HPDE6-E6E7 (cell line): ENCODE data around the gene ITGAX.
A peak's percentile ranks its signal among the peaks of the same experiment; 100 is the strongest.

Experiments used
- DNase-seq: peaks from one replicate; pipeline ENCODE4 v3.0.0; 2011; ENCODE audit warnings: missing footprints; ENCODE audit errors: extremely low spot score

The ITGAX gene

GRCh38 chr16:31373235-31373634 lies 18.3 kb downstream of the ITGAX start:
- DNase-seq = no peak

GRCh38 chr16:31375231-31375630 lies 20.3 kb downstream of the ITGAX start:
- DNase-seq = no peak

GRCh38 chr16:31376705-31377104 lies 21.7 kb downstream of the ITGAX start:
- DNase-seq = no peak

GRCh38 chr16:31377210-31377903 lies 22.4 kb downstream of the ITGAX start:
- no peak for DNase-seq

GRCh38 chr16:31380201-31380600 lies 25.2 kb downstream of the ITGAX start:
- DNase-seq = no peak

GRCh38 chr16:31382485-31383161 lies 27.6 kb downstream of the ITGAX start:
- peak; percentile 48 for DNase-seq

GRCh38 chr16:31385680-31386079 lies 30.7 kb downstream of the ITGAX start:
- DNase-seq = no peak

GRCh38 chr16:31386157-31386984 lies 31.4 kb downstream of the ITGAX start:
- peak; percentile 56 for DNase-seq

GRCh38 chr16:31388535-31388934 lies 33.6 kb downstream of the ITGAX start:
- no peak for DNase-seq

GRCh38 chr16:31390504-31391041 lies 35.6 kb downstream of the ITGAX start:
- DNase-seq = no peak

- DNase-seq = no peak
Observed at GRCh38 chr16:31393056-31393455, 38.1 kb downstream of the ITGAX start, which contains the start of gene ITGAD. Gene ITGAD, plus strand, starts transcription at chr16:31393335. Its CDS starts 26 bp downstream, at chr16:31393361.

GRCh38 chr16:31395647-31396046 lies 40.7 kb downstream of the ITGAX start:
- no peak for DNase-seq

- DNase-seq = no peak
Observed at GRCh38 chr16:31397096-31397660, 42.2 kb downstream of the ITGAX start.

GRCh38 chr16:31397701-31398100 lies 42.7 kb downstream of the ITGAX start:
- no peak for DNase-seq

- DNase-seq = no peak
Observed at GRCh38 chr16:31400191-31400590, 45.2 kb downstream of the ITGAX start.

- no peak for DNase-seq
Observed at GRCh38 chr16:31401436-31401835, 46.5 kb downstream of the ITGAX start.

- no peak for DNase-seq
Observed at GRCh38 chr16:31402687-31403086, 47.7 kb downstream of the ITGAX start.

GRCh38 chr16:31403590-31404352 lies 48.8 kb downstream of the ITGAX start:
- no peak for DNase-seq

- no peak for DNase-seq
Observed at GRCh38 chr16:31404353-31405064, 49.5 kb downstream of the ITGAX start.

GRCh38 chr16:31407406-31407805 lies 52.4 kb downstream of the ITGAX start:
- DNase-seq = no peak
